Kidney capillary endothelial cell (primary cell): ENCODE data around the gene FSTL4.

Experiments
- DNase-seq: peaks from one replicate; pipeline ENCODE4 v3.0.0-alpha.2; 2018; ENCODE audit warnings: low spot score

The FSTL4 gene

DNA sequence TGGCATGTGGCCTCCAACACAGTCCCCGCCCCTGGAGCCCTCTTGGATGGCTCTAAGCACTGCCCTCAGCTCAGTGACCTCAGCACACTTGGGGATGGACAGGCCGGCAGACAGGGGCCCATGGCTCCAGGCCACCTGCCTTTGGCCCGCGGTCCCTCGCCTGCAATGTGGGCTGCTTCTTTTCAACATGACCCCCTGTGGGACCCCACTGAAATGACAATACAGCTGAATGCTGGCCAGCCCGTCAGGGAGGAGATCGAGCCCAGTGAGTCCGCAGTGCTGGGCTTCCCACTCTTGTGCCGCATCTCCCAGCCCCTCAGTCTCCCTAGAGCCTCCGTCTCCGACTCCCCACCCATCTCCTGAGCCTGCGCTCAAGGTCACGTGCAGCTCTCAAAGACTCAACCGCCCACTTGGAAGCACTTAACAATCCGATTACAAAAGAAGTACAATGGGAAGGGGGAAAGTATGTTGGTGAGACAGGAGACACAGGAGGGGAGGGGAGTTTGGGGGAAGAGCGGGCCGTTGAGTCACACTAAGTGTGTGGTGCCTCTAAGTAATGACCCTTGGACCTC is 321.6 kb downstream of the FSTL4 start:
- DNase-seq = no peak

DNA sequence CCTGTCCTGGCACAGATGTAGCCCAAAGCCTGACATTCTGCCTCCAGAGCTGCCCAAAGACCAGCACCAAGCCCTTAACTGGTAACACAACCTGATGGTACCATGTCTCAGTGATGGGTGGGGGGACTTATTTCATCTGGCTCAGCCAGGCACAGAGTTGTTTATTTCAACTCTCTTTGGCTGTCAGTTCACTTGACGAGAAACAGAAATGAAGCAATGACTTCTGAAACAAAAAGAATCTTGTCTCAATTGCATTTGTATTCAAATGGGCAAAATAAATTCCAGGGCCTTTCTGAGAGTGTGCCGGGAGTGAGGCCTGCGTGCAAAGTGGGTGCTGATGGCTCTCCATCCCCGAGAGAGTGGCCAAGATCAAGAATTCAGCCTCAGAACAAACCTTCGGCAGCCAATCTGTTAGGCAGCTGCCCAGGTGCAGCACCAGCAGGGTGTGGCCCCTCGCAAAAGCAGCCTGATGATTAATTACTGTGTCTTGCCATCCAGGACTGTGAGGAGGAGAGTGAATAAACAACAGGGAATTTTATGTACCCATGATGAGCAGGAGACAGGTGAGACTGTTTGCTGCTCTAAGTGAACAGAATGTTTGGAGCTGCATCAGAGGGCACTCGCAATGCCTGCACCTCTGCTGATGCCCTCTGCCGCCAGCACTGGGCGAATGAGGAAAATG is 322.5 kb downstream of the FSTL4 start:
- DNase-seq = no peak

DNA sequence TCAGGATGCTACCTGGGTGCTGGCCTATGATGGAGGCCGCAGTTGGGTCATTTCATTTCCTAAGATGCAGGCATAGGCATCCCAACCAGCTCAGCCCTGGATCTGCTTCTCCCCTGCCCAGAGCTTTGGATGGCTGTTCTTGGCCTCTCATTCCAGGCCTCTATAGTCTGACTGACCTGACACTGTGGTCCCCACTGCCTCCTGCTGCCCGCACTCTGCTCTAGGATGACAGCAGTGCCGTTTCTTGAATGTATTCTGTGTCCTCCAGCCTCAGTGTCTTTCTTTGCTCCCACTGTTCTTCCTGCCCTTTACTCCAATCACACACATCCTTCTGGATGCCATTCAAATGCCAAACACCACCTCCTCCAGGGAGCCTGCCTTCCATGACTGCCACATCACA is 324.8 kb downstream of the FSTL4 start:
- peak; percentile 25 for DNase-seq

DNA sequence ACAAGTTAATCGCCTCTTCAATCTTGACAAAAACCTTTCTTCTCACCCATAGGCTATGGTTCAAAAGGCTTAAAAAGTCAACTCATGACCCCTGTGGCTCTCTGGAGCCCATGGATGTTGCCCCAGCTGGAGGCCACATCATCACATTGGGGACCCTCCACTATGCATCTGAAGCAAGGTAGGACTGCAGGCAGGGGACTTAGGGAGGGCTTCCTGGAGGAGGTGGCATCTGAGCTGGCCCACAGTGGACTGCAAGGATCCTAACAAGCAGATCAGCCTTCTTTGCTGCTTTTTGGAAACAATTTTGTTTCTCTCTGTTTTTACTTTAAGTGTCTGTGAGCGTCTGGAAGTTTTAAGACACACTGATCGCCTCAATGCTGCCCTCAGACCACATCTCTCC is 325.9 kb downstream of the FSTL4 start:
- no peak for DNase-seq

DNA sequence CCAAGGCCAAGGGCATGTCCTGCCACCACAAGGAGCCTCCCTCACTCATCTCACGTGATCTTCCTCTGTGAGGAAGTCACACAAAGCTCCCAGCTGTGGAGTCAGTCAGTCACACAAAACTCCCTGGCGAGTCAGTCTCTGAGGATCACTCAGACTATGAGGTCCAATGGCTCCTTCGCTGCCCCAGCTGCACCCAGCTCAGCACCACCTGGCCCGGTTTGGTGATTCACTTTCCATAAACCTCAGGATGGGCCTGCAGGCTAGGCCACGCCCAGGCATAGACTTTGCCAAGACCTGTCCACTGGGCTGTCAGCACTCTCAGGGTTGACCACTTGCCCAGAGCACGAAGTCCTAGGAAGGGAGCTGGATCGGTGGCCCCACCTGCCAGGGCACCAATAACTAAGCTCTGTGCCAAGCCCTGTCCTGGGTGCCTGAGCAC is 326.7 kb downstream of the FSTL4 start:
- peak; percentile 19 for DNase-seq

DNA sequence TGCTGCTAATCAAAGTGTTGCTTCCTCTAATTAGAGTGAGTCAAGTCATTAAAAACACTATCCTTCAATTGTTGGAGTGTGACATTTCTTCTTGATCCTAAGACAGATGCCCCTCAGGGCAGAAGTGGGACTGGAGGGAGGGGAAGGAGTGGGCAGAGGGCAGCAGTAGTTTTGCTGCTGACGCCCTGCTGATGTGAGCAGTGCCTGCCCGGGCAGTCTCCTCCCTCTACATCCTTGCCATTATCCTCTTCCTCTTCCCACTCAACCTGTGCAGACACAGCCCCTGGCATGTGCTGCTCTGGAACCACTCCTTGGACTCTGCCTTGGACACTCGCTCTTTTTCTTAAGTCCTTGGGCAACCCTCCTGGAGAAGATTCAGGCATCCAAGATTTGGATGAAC is 328.0 kb downstream of the FSTL4 start:
- no peak for DNase-seq

DNA sequence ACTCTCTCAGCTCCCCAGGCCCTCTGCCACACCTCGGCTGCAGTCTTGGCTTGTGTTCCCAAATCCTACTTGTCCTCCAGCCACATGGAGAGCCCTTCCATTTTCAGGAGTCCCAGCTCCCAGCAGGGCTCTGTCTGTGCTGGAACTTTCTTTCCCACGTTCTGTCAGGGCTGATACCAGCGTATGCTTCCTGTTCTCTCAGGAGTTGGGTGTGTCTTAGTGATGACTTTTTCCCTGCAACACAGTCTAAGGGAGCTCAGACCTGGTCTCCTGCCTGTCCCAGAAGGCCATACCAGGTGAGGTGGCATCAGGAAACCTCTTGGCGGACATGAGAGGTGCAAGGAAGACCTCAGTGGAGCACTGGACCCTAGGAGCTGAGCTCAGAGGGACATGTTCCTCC is 334.0 kb downstream of the FSTL4 start:
- no peak for DNase-seq

DNA sequence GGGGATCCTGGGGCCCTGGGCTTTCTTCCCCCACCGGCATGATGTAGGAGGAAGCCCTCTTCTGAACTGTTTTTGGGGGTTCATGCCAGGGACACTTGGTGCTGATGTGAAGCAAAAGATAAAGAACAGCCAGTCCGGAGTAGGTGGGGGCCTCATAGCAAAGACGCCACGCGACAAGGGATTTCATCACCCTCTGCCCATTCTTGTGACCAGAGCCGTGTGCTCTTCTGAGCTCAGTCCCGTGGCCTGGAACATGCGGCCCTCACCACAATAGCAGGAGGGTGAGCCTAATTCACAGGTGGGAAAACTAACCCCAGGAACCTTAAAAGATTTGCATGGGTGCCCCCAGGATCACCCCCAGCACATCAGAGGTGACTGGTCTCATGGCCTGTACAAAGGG is 334.6 kb downstream of the FSTL4 start:
- DNase-seq = no peak

DNA sequence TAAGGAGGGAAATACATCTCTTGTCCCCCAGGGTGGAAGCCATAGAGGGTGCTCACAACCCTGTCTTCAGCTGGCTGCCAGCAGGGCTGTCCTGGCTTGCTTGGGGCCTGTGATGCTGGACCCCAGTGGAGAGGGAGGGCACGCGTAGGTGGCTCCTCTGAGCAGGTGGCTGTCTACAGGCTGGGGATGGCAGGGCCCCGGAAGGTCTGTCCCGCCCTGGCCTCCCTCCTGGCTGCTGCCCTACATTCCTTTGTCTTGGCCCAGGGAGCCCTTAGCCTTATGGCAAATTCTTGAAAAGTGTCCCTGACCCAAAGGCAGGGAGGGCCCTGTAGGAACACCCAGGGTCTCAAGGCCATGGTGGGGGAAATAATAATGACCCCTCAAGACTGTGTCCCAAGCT is 336.2 kb downstream of the FSTL4 start:
- no peak for DNase-seq

DNA sequence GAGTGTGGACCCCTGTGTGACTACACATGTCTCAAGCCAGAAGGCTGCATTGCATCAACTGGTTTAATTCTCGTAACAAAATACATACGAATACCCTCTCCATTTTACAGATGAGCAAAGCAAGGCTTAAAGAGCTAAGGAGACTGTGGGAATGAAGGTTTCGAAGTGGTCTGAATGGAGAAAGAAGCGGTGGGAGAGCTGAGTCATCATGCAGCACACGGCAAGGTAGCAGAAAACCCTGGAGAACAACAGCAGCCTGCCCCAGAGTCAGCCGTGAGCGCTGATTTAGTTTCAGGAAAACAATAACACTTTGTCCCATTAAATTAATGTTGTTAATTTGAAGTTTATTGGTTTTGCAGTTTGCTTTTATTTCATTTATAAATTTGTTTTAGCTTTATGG is 336.7 kb downstream of the FSTL4 start:
- no peak for DNase-seq

DNA sequence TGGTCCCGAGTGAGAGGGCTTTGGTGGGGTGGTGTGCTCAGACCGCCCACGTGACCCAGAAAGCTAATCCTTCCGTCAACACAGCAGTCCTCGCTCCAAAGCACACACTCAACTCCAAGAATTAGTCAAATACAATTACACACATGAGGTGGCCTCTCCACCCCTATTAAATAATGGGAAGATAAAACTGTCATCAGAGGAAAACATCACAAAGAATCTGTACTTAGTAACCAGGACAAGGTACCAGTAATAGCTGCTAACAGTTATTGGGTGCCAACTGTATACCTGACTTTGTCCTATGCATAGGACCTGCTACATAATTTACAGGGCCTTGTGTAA is 337.8 kb downstream of the FSTL4 start:
- no peak for DNase-seq

DNA sequence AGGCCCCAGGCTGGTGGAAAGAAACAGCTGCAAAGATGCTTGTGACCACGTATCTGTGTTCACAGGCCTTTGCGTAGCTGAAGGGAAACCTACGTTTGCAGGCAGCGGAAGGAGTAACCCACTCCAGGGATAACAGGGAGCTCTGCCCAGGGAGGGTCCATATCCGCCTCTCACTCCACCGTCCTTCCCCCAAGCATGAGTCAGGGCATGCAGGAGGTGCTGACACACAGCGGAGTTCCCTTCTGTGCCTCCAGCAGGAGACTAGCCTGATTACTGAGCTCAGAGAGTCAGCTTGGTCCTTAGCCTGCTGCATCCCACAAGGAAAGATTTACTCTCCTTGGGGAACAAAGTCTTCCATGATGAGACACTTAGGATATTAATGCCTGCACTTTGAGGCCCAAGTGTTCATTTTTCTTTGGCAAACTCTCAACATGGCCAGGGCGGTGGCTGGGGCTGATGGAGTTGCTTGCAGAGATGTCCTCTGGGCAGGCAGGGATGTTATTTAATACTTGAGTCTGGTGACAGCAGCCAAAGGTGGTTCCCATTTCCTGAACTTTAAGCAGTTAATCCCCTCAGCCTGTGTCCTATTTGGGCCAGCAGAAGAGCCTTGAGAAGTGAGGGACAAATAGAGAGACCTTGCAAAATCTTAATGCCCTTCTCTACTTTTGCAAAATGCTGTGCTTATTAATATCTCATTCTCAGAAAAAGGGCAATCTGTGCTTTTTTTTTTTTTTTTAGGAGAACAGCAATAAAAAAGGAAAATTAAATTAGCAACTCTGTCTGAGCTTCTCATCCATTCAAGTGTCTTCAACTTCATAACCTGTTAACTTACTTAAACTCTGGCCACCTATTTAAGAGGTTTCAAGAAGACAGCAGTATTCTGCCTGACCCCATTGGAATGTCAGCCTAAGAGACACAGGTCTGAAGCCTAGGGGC is 338.4 kb downstream of the FSTL4 start:
- peak; percentile 4 for DNase-seq

DNA sequence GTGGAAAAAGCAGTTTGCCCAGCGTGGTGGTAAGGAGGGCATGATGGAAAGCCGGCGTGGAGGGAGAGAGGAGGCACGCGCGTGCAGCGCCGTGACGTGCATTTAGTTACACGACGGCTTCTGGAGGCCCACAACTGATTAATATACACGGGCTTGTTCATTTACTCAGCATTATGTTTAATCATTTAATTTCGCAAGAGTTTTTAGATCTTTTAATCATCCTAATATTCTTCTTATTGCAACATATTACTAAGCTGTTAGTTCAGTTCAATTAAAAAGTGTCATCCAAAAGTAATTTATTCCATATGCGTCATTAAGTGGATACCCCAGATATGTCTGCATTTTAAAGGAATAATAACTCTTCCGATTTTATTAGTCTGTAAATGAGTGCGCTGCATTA is 340.0 kb downstream of the FSTL4 start:
- no peak for DNase-seq

DNA sequence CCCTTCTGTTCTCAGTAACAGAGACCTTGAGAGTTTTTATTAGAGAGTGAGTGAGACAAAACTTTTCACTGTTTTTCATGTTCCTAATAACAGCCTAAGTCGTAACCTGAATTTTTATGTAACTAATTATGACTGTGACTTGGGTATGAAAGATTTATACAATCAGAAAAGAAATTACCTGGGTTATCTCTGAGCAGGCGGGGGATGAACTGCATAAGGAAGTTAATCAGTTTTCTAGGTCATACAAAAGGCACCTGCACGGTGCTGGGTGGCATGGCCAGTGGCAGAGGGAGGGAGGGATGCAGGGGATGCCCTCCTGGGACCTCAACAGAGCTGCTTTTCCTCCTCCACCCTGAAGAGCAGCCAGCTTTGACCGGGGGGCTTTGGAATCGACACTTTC is 340.7 kb downstream of the FSTL4 start:
- no peak for DNase-seq

DNA sequence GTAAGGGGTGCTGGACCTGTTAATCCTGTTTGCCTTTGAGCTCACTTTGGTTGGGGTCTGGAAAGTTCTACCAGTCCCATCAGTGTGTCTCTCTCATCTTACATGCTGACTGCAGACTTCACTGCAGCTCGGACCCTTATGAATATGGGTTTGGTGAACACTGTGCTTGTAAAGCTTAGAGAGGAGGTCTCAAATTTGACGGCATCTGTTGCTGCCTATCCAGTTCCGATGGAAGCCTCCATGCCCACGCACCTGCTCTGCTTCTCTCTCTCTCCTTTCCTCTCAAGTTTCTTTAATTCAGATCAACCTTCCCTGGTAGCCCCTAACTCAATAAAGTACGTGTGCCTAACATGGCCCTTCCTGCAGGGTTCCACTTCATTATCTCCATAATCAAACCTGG is 342.6 kb downstream of the FSTL4 start:
- no peak for DNase-seq

DNA sequence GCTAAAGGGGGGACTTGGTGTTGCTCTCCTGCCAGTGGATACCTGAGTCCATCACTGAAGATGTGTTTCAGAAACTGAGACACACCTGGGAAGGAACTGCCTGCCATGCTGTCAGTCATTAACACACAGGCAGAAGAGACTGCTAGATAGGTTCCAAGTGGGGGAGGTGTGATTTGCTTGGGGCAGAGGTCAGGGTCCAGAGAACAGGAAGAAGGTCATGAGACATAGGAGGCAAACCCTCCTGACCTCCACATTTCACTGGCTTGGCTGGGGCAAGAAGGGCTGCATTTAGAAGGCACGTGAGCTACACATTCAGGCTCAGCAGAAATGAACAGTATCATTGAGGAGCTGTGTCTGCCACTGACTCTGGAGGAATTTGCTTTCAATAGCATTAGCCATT is 344.7 kb downstream of the FSTL4 start:
- no peak for DNase-seq

DNA sequence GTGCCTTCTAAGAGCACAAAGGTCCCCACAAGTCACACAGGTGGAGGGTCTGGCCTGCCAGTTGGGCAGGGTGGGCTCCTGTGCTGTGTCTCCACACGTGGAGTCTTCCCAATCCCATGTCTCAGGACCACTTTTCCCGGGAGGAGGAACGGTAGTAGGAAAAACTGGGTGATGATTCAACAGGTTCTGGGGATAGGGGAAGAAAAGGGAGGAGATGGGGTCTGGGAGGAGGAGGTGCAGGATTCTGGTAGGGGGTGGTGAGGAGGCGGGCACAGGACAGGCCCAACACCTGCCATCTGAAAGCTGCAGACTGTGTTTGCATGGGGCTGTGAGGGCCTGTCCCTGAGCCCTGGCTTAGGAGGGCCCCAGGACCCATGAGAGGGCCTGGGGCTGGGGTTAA is 345.4 kb downstream of the FSTL4 start:
- no peak for DNase-seq

DNA sequence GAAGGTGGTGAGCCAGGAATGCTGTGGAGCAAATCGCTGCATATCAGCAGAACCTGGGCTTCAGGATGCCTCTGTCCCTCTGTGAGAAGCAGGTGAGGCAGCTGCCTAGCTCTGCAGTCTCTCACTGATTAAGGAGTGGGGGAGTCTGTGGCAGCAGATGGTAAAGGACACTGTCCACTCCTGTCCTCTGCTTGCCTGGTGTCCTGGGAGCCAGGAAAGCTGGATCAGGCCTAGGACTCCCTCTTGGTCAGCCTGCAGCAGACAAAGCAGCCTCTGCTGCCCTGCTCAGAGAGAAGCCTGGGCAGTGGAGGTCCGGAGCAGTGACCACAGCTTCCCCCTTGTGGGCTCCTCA is 345.8 kb downstream of the FSTL4 start:
- DNase-seq = no peak

DNA sequence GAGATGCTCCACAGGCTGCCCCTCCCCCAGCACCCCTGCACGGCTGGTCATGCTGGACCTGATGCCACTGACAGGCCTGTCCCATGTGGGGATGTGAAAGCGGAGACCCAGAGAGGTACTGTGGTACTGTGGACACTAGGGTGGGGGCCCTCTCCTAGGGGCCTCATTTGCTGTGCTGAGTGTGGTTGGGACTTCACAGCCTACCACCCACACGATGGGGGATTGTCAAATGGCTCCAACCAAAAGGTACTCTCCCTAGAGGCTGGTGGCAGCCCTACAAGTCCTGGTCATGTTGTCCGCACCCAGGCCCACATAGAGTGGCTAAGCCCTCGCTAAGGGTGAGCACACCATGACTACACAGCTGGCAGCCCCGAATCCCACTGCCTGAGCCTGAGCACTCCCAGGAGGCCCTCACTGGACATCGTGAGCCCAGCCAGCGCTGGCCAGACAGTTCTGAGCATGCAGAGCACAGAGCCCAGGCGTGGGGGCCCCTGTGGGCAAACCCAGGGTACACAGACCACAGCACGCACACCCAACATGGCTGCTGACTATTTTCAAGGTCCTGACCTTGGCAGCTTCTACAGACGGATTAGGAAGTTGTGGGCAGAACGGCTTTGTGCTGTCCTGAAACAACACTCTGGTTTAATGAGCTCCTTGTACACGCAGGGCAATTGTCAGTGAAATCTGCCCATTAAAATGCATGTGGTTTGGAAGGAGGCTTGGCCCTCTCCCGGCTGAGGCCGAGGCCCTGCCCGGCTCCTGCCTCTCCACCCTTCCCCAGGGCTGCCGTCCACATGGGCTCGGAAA is 346.4 kb downstream of the FSTL4 start:
- no peak for DNase-seq

DNA sequence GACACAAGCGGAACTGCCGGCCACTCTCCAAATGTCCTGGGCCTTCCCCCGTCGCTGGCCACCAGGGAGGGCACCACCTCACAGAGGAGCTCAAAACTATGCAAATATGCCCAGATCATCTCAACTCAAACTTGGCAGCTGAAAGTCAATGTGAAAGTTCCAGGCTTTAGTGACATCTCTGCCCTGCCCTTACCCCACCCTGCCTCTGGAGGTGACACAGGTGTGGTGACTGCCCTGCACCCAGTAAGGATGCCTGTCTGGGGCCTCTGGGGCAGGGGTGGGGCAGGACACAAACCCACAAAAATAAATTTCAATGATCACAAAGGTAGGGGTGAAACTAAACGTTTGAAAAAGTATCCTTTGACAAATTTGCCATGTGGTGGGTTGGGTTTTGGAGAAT is 347.1 kb downstream of the FSTL4 start:
- no peak for DNase-seq

DNA sequence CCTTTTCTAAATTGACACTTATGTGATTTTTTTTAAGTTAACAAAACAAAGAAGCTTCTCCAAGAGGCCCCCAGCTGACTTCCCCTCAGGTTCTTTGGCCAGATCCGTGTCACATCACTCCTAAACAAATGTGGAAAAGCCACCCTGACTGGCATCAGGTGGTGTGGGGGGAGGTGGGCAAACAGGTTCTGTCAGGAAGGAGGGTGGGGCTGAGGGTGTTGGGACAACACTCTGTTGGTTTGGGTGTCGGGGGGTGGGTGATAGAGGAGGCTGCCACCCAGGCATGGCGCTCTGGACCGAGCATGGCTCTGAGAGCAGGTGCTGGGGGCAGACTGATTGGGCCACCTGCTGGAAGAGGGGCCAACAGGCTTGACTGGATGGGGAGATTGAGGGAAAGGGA is 349.7 kb downstream of the FSTL4 start:
- DNase-seq = no peak

DNA sequence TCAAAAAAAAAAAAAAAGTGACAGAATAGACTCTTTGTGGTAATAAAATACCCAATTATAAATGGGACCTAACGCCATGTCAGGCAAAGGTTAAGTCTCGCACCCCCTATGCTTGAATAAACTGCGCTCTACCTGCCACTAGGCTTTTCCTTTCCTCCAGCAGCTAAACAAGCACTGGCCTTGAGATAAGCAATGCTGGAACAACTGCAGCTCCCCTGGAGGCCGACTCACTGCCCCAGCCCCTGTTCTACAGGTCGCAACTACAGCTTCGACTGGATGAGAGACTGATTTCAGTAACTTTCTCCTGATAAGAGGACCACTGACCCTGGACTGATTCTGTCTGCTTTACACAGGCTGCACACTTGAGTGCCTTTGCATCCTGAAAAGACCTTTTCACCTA is 350.3 kb downstream of the FSTL4 start:
- DNase-seq = no peak

DNA sequence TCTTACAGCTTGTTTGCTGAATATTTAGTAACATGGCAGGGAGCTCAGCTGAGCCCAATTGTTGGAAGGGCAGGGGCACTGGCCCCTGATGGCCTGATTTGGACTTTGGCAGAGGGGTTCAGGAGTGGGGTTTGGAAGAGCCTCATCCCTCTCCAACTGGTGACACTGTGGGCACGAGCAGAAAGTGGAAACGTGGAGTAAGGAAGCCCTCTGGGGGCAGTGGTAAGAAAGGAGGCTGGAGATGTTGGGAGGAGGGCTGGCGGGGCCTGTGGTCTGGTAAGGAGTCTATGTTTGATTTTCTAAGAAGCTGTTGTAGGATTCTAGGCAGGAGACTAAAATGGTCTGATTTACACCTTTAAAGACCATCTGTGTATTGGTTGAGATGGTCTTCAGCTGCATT is 351.6 kb downstream of the FSTL4 start:
- DNase-seq = no peak
